NCI-H2227 (cell line): ENCODE measurements around the gene AGXT.

ENCODE experiments used
- DNase-seq: peaks from one replicate; lab custom pipeline; 2025; ENCODE audit not compliant: unreplicated experiment; lab: John Stamatoyannopoulos, UW

AGXT gene

GRCh38 chr2:240925191-240925567, 56.6 kb downstream of the AGXT start:
- DNase-seq, result no peak

GRCh38 chr2:240925568-240926515, 57.2 kb downstream of the AGXT start:
- DNase-seq, result no peak

GRCh38 chr2:240926516-240927389, 58.1 kb downstream of the AGXT start:
- no peak for DNase-seq

- DNase-seq, result no peak
Observed at GRCh38 chr2:240927390-240927781, 58.8 kb downstream of the AGXT start.

- no peak for DNase-seq
Observed at GRCh38 chr2:240928476-240929363, 60.1 kb downstream of the AGXT start.

- DNase-seq, result no peak
Observed at GRCh38 chr2:240929364-240930095, 60.9 kb downstream of the AGXT start.
